Activated naive CD4-positive, alpha-beta T cell (primary cell): ENCODE measurements around the gene PPFIBP2.
"Not testable (repeated sequence)": the region's sequence is repeated elsewhere in the genome, so short reads cannot be mapped to it uniquely, and the experiment has no call there.

Source experiments
- DNase-seq, 4 experiments: peaks; one replicate each; lab custom pipeline; 2025; lab: John Stamatoyannopoulos, UW

PPFIBP2 gene

GRCh38 chr11:7635708-7636107 is 121.9 kb downstream of the PPFIBP2 start:
- no peak for DNase-seq

DNA sequence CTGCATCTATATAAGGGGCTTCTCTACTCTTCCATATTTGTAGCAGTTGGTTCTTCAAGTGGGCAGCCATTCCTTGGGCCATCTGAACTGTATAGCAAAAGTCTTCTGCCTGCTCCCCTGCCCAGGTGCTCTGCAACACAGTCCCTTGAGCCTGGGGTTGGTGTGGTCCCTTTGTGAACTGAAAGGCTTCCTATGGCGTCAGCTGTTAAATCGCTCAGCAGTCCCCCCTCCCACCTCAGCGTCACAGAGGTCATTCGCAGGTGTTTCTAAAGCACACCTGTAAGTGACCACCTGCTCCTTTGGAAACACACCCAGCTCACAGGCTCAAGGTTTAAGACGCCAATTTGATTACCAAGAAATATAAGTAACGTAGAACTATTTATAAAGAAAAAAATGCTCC is 122.6 kb downstream of the PPFIBP2 start:
- DNase-seq: no peak

DNA sequence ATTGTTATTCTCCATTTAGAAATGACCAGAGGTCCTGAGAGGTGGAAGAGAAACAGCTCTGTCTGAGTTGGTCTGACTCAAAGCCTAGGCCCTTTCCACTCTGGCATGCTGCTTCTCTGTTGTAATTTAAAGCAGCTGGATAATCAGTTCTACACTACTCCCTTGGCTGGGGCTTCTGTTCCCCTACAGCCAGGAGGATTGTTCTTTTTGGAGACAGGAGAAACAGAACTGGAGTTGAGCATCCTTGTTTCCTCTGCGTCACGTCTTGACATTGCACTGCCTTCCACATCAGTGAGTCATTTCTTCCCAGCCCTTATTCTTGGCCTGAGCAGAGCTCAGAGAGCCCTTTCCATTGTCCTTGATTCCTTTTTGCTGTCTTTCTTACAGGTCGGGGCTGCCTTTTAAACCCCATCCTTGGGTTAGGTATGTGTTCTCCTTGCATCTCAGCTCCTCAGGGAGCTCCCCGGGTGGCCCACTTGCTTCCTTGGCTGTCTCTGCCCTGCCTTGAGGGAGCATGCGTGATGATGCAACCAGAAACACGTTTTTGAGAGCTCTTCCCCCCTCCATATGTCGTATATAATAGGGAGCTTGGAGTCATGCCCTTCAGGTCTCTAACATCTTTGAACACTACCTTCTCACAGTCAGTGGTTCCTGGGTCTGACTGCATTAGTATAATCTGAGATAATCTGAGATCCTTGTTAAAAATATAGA is 123.8 kb downstream of the PPFIBP2 start:
- DNase-seq: no peak

DNA sequence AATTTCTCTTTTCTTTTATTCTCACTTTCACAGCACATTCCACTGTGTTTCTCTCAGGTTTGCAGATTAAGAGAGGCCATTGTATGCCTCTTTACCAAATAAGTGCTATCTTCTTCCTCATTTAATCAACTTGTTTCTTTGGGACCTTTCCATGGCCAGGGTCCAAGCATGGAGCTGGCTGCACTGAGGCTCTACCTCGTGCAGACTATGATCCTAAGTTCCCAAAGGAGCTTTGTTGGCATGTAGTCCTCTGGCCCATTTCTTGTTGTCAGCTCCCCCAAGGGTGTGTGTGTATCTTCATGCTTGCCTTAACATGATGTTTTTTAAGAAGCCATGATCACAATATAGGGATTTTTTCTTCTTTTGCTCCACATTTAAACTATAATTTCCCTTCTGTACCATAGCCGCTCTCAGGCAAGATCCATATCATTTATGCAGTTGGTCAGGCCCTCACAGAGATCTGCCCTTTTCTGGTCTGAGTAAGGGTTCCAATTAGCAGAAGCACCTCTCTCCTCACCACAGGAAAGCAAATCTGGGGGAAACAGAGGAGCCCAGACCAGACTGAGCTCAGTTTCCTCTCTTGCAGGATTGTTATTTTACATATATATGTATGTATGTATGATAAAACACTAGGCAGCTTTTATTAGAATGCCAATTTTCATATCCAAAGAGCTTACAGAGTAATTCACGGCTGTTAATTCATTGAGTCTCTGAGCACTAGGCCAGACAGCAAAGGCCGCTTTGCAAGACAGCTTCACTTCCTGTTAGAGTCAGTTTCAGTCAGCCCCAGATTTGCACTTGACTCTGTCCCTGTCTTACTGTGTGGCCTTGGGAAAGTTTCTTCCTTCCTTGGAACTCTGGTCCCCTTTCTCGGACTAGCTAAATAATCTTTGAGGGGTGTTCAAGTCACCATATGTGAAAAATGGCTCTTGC is 125.2 kb downstream of the PPFIBP2 start:
- DNase-seq: no peak

DNA sequence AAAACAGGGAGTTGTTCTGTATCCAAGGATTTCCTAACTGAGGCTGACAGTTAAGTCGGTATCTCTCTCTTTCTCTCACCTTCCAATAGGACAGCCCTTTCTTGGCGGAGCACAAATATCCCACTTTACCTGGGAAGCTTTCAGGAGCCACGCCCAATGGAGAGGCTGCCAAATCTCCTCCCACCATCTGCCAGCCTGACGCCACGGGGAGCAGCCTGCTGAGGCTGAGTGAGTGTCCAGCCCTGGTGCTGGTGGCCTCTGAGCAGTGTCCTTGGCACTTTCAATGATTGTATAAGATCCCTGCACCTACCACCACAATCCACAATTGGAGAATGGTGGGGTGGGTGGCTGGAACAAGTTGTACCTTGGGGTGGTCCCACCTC is 125.8 kb downstream of the PPFIBP2 start:
- no peak for DNase-seq

GRCh38 chr11:7640816-7641215 is 127.0 kb downstream of the PPFIBP2 start:
- DNase-seq: no peak

- no peak for DNase-seq
Observed at GRCh38 chr11:7642747-7643146, 128.9 kb downstream of the PPFIBP2 start.

DNA sequence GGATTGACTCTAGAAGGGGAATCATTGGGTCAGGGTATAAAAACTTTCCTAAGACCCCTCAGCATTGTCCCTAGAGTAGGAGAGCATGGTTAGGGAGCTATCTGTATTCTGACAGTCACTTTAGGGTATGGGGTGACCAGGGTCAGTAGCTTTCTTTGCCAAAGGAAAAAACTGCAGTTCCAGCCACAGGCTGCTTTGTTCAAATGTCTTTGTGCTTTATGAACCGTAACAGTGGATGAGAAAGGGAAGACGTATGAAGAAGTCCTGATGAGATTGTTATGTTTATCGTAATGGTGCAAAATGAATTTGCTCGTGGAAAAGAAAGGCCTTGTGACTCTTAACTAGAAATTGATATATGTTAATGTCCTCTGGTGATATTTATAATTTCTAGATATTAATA is 129.5 kb downstream of the PPFIBP2 start:
- no peak for DNase-seq

GRCh38 chr11:7645206-7645605 is 131.4 kb downstream of the PPFIBP2 start:
- DNase-seq: no peak

DNA sequence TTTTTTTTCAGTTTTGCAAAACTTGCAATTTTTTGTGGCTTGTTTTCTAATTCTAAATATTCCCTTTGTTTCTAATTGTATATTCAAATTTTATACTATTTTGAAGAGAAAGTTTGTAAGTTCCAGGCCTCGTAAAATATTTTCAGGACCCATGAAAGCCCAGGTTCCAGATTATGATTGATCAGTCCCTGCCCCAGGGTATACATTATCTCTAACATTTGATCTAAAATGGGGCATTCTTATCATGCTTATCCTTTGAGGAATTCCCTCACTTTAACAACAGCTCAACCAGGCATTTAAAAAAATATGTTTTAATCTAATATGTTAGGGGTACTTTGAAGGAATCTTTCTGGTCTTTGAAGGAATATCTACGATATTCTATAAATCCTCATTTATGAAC is 133.1 kb downstream of the PPFIBP2 start:
- DNase-seq: no peak

- no peak for DNase-seq
Observed at GRCh38 chr11:7648264-7648663, 134.5 kb downstream of the PPFIBP2 start.

DNA sequence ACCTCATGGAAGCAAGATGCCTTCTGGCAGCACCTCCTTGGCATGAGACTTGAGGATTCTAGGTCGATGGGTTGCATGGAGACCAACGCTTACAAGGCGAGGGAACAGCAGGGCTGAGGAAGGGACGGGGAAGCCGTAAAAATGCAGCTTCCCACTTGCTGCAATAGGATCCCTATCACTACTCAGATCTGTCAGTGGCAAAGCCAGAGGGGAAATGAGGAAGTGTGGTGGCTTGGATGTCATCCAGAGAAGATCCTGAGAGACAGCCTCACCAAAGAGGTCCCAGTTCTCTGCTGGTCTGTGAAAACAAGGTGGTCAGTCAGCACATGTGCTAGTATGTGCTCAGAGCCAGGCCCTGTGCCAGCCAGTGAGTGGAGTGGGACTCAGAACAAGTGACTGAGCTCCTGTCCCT is 137.3 kb downstream of the PPFIBP2 start:
- no peak for DNase-seq

DNA sequence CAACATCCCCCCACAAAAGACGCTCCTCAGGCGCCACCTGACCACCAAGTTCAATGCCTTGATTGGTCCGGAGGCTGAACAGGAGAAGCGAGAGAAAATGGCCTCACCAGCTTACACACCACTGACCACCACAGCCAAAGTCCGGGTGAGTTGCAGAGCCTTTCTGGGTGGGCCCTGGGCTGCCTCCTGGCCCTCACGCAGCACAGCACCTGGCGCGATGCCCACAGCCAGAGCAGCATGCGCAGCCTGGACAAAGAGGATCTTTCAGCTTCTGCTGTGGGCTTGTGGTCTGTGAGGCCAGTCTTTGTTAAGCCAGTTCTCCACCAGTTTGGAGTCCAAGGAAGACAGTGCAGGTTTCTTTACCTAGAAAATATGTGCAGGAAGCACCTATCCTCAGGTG is 137.9 kb downstream of the PPFIBP2 start:
- DNase-seq: no peak

- no peak for DNase-seq
Observed at GRCh38 chr11:7654195-7654705, 140.5 kb downstream of the PPFIBP2 start.

DNA sequence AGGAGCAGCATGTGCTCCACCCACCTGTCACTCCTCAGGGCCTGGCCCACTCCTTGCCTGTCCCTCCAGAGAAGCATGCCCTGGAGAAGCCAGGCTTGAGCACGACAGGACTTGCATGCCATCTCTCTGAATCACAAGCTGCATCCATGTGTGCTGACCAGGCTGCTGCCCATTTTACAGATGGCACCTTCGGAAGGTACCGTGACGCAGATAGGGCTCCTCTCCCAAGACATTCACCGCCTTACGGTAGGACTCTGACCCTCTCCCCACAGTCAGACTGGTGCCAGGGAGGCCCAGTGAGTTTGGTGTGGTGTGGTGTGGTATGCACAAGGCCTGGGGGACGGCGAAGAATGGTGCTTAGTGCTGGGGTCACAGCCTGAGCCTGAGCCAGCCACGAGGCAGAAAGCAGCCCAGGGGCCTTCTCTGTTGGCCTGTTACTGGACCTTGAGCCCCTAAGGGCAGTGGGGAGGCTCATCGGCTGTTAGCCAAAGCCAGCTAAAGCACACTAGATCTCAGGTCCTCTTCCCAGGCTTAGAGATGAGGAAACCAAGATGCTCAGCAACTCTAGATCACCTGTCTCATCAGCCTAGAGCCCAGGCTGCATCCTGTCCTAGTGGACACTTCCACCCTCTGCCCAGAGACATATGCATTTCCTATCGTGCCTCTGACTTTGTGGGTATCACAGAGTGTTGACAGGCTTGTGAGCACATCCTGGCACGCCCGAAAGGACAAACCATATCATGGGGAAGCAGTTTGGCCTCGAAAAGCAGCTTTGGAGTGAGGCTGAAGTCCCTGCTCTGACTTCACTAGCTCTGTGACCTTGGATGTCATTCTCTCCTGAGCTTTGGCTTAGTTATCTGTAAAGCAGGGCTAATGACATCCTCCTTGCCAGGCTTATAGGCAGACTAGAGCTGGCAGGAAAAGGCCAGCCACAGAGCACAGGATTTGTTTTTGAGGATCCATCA is 141.7 kb downstream of the PPFIBP2 start:
- no peak for DNase-seq

GRCh38 chr11:7656704-7657103 is 142.9 kb downstream of the PPFIBP2 start:
- no peak for DNase-seq

DNA sequence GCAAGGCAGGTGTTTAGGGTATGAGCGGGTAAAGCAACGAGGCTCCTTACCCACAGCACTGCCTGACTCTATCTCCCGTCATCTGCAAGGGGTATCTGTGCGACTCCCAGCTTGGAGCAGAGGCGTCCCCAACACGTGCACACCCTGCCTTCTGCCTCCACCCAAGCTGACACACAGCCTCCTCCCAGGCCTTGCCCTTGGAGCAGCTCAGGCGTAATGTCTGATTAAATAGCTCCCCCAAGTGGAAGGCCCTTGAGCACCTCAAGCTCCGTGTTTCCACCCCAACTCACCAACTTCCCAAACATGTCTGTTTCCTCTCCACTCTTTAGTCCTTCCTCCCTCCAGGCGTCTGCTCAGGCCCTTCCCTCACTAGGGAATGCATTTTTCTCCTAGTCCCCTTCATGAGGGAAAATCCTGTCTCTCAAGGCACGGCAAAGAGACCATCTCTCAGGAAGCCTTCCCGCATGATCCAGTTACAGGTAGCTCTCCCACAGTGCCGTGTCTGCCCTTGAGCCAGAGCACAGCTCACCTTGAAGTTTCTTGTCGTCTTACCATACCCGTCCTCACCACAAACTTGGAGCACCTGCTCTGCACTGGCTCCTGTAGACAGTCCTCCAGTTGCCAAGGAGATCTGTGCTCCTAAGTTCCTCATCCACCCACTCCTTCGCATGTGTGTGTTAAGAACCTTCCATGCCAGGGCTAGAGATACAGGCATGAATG is 143.7 kb downstream of the PPFIBP2 start:
- DNase-seq: no peak

GRCh38 chr11:7663531-7663930 is 149.7 kb downstream of the PPFIBP2 start:
- DNase-seq: not testable (repeated sequence)

GRCh38 chr11:7664867-7665266 is 151.1 kb downstream of the PPFIBP2 start:
- no peak for DNase-seq

DNA sequence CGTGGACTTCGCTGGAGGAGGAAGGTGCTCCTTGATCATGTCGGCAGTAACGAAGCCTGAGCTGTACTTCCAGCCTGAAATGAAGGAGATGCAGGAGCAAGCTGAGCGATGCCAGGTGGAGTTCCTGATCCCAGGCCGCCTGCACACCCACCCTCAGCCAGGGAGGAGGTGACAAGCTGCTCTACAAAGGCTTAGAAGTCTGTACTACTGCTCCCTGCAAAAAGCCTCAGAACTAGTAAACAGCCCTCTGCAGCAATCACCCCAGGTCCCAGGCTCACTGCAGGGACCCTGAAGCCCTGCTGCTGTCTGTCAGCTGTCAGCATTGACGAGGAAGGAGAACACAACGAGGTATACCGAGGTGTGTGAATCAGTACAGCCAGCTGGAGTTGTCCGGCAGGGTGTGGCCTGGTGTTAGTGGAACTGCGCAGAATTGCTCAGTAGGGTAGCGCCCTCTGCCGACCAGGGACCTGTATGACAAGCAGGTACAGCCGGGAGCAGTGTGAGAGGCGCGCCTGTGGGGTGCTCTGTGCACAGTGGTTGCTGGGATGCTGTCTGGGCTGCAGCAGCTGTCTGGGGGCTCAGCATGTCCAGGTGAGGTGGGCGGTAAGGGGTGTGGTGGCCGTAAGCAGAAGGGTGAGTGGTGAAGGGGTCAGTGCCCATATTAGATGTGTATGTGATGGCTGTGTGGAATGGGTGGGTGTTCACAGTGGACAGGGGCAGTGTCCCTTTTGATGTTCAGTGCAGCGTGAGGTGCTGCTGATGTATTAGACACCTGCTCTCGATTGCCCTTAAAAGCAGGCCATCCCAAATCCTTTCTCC is 151.9 kb downstream of the PPFIBP2 start:
- DNase-seq: peak; percentile 12 to 44 (median 24)
